H9 (cell line): ENCODE data around the gene C4orf17. TPM values are rescaled to one million over a fixed set of nuclear protein-coding genes. Genes with fewer than 3 reads are reported as not detected.

Experiments used
- DNase-seq: peaks from one replicate; pipeline ENCODE4 v3.0.0-alpha.2; 2017
- H2AFZ ChIP-seq: one replicate; pipeline ENCODE4 v1.6.1; 2013; ENCODE audit warnings: mild to moderate bottlenecking, low read length, control low read depth, moderate library complexity
- H2AK5ac ChIP-seq: 2 replicates; pipeline ENCODE4 v1.6.1; 2013; ENCODE audit warnings: low read length, control low read depth, mixed read lengths; ENCODE audit not compliant: insufficient read length
- H2BK120ac ChIP-seq: one replicate; pipeline ENCODE4 v1.6.1; 2013; ENCODE audit warnings: low read depth, mild to moderate bottlenecking, low read length, control low read depth, inconsistent platforms; ENCODE audit not compliant: poor library complexity, severe bottlenecking
- H2BK12ac ChIP-seq: 2 replicates; pipeline ENCODE4 v1.6.1; 2013; ENCODE audit warnings: low read length, control low read depth, mixed read lengths, low read depth; ENCODE audit not compliant: insufficient read length
- H2BK15ac ChIP-seq: 2 replicates; pipeline ENCODE4 v1.6.1; 2013; ENCODE audit warnings: low read depth, low read length, control low read depth
- H2BK20ac ChIP-seq: one replicate; pipeline ENCODE4 v1.6.1; 2013; ENCODE audit warnings: low read depth, mild to moderate bottlenecking, low read length, control low read depth, inconsistent platforms; ENCODE audit not compliant: poor library complexity, severe bottlenecking
- H2BK5ac ChIP-seq: 2 replicates; pipeline ENCODE4 v1.6.1; 2013; ENCODE audit warnings: low read length, control low read depth, mixed read lengths; ENCODE audit not compliant: insufficient read length
- H3K14ac ChIP-seq: 2 replicates; pipeline ENCODE4 v1.6.1; 2013; ENCODE audit warnings: low read length, control low read depth; ENCODE audit not compliant: insufficient read depth
- H3K18ac ChIP-seq: 2 replicates; pipeline ENCODE4 v1.6.1; 2013; ENCODE audit warnings: low read depth, mild to moderate bottlenecking, mixed read lengths, low read length, control low read depth; ENCODE audit not compliant: insufficient read length
- H3K23ac ChIP-seq: 2 replicates; pipeline ENCODE4 v1.6.1; 2013; ENCODE audit warnings: low read length, control low read depth, mixed read lengths, low read depth; ENCODE audit not compliant: insufficient read length
- H3K23me2 ChIP-seq: 2 replicates; pipeline ENCODE4 v1.6.1; 2013; ENCODE audit warnings: low read depth, mild to moderate bottlenecking, mixed read lengths, low read length, control low read depth; ENCODE audit not compliant: insufficient read length, poor library complexity, severe bottlenecking
- H3K27ac ChIP-seq: 2 replicates; pipeline ENCODE4 v1.5.1; 2013; ENCODE audit warnings: low read length, control low read depth, mixed read lengths, low read depth; ENCODE audit not compliant: insufficient read length
- H3K27me3 ChIP-seq: 2 replicates; pipeline ENCODE4 v1.6.1; 2013; ENCODE audit warnings: low read length, control low read depth, inconsistent platforms; ENCODE audit not compliant: insufficient read depth
- H3K4ac ChIP-seq: 2 replicates; pipeline ENCODE4 v1.6.1; 2013; ENCODE audit warnings: low read depth, mild to moderate bottlenecking, control low read depth, inconsistent platforms, low read length, moderate library complexity
- H3K4me1 ChIP-seq: 2 replicates; pipeline ENCODE4 v1.6.1; 2013; ENCODE audit warnings: low read length, control low read depth, inconsistent platforms; ENCODE audit not compliant: insufficient read depth
- H3K4me2 ChIP-seq: 2 replicates; pipeline ENCODE4 v1.6.1; 2013; ENCODE audit warnings: low read length, control low read depth, mixed read lengths; ENCODE audit not compliant: insufficient read length, insufficient read depth
- H3K56ac ChIP-seq: 2 replicates; pipeline ENCODE4 v1.6.1; 2013; ENCODE audit warnings: low read depth, mild to moderate bottlenecking, mixed read lengths, low read length, control low read depth; ENCODE audit not compliant: insufficient read length
- H3K79me1 ChIP-seq: 2 replicates; pipeline ENCODE4 v1.6.1; 2013; ENCODE audit warnings: low read depth, mild to moderate bottlenecking, moderate library complexity, low read length, control low read depth, inconsistent platforms; ENCODE audit not compliant: insufficient read depth, poor library complexity, severe bottlenecking
- H3K79me2 ChIP-seq: 2 replicates; pipeline ENCODE4 v1.6.1; 2013; ENCODE audit warnings: low read length, control low read depth, inconsistent platforms; ENCODE audit not compliant: insufficient read depth
- H3K9ac ChIP-seq: 2 replicates; pipeline ENCODE4 v1.6.1; 2013; ENCODE audit warnings: low read length, control low read depth, mixed read lengths; ENCODE audit not compliant: insufficient read length; ENCODE audit errors: extremely low read depth
- H3K9me3 ChIP-seq: one replicate; pipeline ENCODE4 v1.6.1; 2013; ENCODE audit warnings: low read depth, low read length, inconsistent platforms; ENCODE audit not compliant: control insufficient read depth
- H3T11ph ChIP-seq: one replicate; pipeline ENCODE4 v1.6.1; 2013; ENCODE audit warnings: mild to moderate bottlenecking, low read length, control low read depth, inconsistent platforms
- H4K20me1 ChIP-seq: one replicate; pipeline ENCODE4 v1.6.1; 2013; ENCODE audit not compliant: control insufficient read depth, insufficient read length, insufficient read depth
- H4K5ac ChIP-seq: 2 replicates; pipeline ENCODE4 v1.6.1; 2013; ENCODE audit warnings: low read depth, mild to moderate bottlenecking, mixed read lengths, low read length, control low read depth; ENCODE audit not compliant: insufficient read length
- H4K8ac ChIP-seq: replicated peaks from 2 replicates; pipeline ENCODE4 v1.6.1; 2013; ENCODE audit warnings: low read length, control low read depth, mixed read lengths, low read depth; ENCODE audit not compliant: insufficient read length
- H4K91ac ChIP-seq: 2 replicates; pipeline ENCODE4 v1.6.1; 2013; ENCODE audit warnings: low read depth, mild to moderate bottlenecking, moderate library complexity, mixed read lengths, low read length, control low read depth; ENCODE audit not compliant: insufficient read length
- H3K27ac Mint-ChIP-seq, 3 experiments: 2 replicates in 2 of 3; 3 replicates in 1 of 3; pipeline ENCODE4 v1.8.0; 2020 to 2021; ENCODE audit warnings: mixed read lengths in 3 of 3, mild to moderate bottlenecking in 1 of 3, moderate library complexity in 1 of 3
- H3K27me3 Mint-ChIP-seq: 2 replicates; pipeline ENCODE4 v1.8.0; 2021; ENCODE audit warnings: low read depth, mild to moderate bottlenecking, moderate library complexity, mixed read lengths
- H3K36me3 Mint-ChIP-seq, 3 experiments: 2 replicates in 2 of 3; 3 replicates in 1 of 3; pipeline ENCODE4 v1.8.0; 2020 to 2021; ENCODE audit warnings: low read depth in 3 of 3, mixed read lengths in 3 of 3; ENCODE audit not compliant: insufficient read depth in 1 of 3
- H3K4me1 Mint-ChIP-seq, 2 experiments: 2 replicates each; pipeline ENCODE4 v1.8.0; 2020; ENCODE audit warnings: mixed read lengths in 2 of 2
- H3K4me3 Mint-ChIP-seq, 2 experiments: 2 replicates in 1 of 2; 3 replicates in 1 of 2; pipeline ENCODE4 v1.8.0; 2020 to 2021; ENCODE audit warnings: mild to moderate bottlenecking in 2 of 2, mixed read lengths in 2 of 2, moderate library complexity in 1 of 2
- H3K9me3 Mint-ChIP-seq, 2 experiments: 2 replicates in 1 of 2; 3 replicates in 1 of 2; pipeline ENCODE4 v1.8.0; 2020; ENCODE audit warnings: mild to moderate bottlenecking in 2 of 2, mixed read lengths in 2 of 2, moderate library complexity in 1 of 2
- CTCF ChIP-seq: fragments of 200-600 bp; sonication (generic); conservative IDR thresholded peaks from 3 replicates; pipeline ENCODE4 v1.8.0; 2021; ENCODE audit warnings: antibody characterized with exemption, mild to moderate bottlenecking
- total RNA-seq: library from RNA; stranded (reverse); gene quantifications from 2 replicates; pipeline ENCODE4 v1.2.1, GENCODE V29; 2021

The C4orf17 gene
- total RNA-seq, 1 experiment from 2014 or later, result not detected

DNA sequence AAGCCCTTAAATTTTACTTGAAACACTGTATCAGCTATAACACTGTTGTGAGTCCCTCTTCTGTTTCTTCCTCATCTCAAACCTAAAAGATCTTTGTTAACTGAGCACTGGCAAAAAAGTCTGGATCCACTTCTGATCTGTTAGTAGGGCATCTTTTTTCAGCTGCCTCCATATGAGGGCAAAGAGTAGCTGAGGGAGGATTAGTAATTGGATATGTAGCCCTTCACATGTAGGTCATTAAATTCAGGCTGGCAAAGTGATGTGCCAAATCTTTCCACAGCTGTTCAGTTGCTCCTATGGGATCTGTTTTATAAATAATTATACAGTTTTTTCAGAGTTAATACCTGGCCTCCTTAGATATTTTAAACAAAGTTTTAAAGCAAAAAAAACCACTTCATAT is 54.1 kb downstream of the C4orf17 start:
- Histone ChIP-seq H3K18ac (no peak overlapping the region), H2BK5ac (no peak overlapping the region), H2AK5ac (no peak overlapping the region), H3K9ac (no peak overlapping the region), H2BK12ac (no peak overlapping the region), H3K4me2 (no peak overlapping the region), H3K79me2 (no peaks in the 10 kb centered on the region), H2AFZ (no peak overlapping the region), H3K23ac (no peak overlapping the region), H2BK20ac (no peak overlapping the region), H3K27me3 (no peaks in the 10 kb centered on the region), H4K91ac (no peak overlapping the region), H3K79me1 (no peaks in the 10 kb centered on the region), H3T11ph (no peak overlapping the region), H3K56ac (no peak overlapping the region), H4K20me1 (no peaks in the 10 kb centered on the region), H3K23me2 (no peaks in the 10 kb centered on the region), H3K4me1 (no peaks in the 10 kb centered on the region), H4K8ac (no peak overlapping the region), H3K4ac (no peak overlapping the region), H2BK120ac (no peak overlapping the region), H3K27ac (no peak overlapping the region), H3K14ac (no peak overlapping the region), H3K9me3 (no peaks in the 10 kb centered on the region), H2BK15ac (no peak overlapping the region), H4K5ac (no peak overlapping the region)
- no peaks in the 10 kb centered on the region for H3K9me3 Mint-ChIP-seq
- no peaks in the 10 kb centered on the region for H3K27me3 Mint-ChIP-seq
- peaks cover 0 to 6% of the 10 kb centered on the region in 2 experiments; a peak in 2 of 4 replicates for H3K4me1 Mint-ChIP-seq
- DNase-seq, result no peak
- H3K4me3 Mint-ChIP-seq, result peak overlapping the region; percentile 10 to 22; a peak in 2 of 5 replicates
- H3K36me3 Mint-ChIP-seq, result no peaks in the 10 kb centered on the region
- no peak for TF ChIP-seq CTCF
- no peak overlapping the region for H3K27ac Mint-ChIP-seq
